Measurements from ENCODE around the gene VEGFC. TPM values are rescaled to one million over a fixed set of nuclear protein-coding genes. Genes with fewer than 3 reads are reported as not detected.

VEGFC gene
- total and polyA plus RNA-seq, 3 donors from 2014 or later: 2.8 to 4.3 (median 4.0) TPM

DNA sequence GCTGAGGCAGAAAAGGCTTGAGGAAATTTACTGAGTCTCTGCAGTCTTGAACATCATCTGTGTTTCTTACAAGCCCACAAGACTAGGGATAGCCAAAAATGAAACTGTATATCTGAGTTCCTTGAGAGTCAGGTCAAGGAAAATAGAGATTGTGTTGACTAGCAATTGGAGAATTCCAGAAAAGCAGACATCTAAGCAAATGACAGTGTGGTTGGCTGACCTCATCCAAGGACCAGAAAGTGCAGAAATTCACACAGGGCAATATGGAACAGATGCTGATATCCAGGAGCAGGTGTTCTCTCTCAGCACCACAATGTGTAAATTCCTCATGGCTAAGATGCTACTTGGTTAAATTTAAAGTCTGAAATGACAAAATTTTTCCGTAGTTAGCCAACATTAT is 146.4 kb downstream of the VEGFC start:
- Histone ChIP-seq H3K9me3 (no peaks in the 10 kb centered on the region), H3K4me3 (no peak overlapping the region), H3K4me1 (no peaks in the 10 kb centered on the region), H3K27me3 (no peaks in the 10 kb centered on the region), H3K27ac (no peak overlapping the region), H3K36me3 (ENCODE audit: low read depth, missing control alignments) (no peaks in the 10 kb centered on the region)
- TF ChIP-seq, protein P1, sequence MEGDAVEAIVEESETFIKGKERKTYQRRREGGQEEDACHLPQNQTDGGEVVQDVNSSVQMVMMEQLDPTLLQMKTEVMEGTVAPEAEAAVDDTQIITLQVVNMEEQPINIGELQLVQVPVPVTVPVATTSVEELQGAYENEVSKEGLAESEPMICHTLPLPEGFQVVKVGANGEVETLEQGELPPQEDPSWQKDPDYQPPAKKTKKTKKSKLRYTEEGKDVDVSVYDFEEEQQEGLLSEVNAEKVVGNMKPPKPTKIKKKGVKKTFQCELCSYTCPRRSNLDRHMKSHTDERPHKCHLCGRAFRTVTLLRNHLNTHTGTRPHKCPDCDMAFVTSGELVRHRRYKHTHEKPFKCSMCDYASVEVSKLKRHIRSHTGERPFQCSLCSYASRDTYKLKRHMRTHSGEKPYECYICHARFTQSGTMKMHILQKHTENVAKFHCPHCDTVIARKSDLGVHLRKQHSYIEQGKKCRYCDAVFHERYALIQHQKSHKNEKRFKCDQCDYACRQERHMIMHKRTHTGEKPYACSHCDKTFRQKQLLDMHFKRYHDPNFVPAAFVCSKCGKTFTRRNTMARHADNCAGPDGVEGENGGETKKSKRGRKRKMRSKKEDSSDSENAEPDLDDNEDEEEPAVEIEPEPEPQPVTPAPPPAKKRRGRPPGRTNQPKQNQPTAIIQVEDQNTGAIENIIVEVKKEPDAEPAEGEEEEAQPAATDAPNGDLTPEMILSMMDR (IDR thresholded peaks at IDR 0.05): no peak
- no peak for TF ChIP-seq POLR2A (IDR thresholded peaks at IDR 0.05)
- WGBS, 2 donors: 88 to 96% methylated on average over 1 of the region's 1 CpG
- DNase-seq: no peak
- intact Hi-C loops (cut with DNase I; ENCODE audit: low total_unique reads): no loop called here

DNA sequence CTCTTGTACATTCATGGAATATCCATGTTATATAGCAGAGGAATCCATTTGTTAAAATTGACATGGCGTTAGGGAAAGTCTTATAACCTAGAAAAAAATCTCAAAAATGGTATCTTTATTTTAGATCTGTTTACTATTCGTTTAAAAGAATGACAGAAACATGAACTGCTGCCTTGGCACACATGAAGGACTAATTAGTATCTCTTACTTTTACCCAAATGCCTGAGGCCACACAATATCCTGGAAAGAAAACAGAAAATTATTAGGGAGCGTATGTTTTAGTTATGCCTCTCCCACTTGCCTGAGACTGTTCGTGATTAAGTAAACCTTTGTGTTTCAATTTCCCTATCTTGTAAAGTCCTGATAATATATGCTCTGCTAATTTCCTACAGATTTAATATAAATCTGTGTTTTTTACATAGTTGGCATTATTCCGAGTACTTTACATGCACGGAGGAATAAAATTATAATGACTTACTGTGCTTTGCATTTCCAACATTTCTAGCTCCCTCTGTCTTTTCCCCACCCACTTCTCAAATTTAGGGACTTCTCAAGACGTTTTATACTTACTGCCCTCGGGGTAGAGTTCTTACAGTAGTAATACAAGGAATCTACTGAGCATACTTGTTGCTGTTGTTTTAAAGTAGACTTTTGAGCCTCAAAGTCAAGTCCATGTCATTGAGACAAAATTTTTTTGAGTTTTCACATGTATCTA is 147.3 kb downstream of the VEGFC start:
- Histone ChIP-seq H3K27ac (no peak overlapping the region), H3K9me3 (no peaks in the 10 kb centered on the region), H3K27me3 (no peaks in the 10 kb centered on the region), H3K4me3 (no peak overlapping the region), H3K4me1 (no peaks in the 10 kb centered on the region), H3K36me3 (ENCODE audit: low read depth, missing control alignments) (no peaks in the 10 kb centered on the region)
- 58 to 59% methylated on average over 8 of the region's 8 CpGs for WGBS, 2 donors
- intact Hi-C loops (cut with DNase I; ENCODE audit: low total_unique reads): no loop called here
- TF ChIP-seq, protein P1 (IDR thresholded peaks at IDR 0.05): no peak
- TF ChIP-seq POLR2A (IDR thresholded peaks at IDR 0.05): no peak
- no peak for DNase-seq

DNA sequence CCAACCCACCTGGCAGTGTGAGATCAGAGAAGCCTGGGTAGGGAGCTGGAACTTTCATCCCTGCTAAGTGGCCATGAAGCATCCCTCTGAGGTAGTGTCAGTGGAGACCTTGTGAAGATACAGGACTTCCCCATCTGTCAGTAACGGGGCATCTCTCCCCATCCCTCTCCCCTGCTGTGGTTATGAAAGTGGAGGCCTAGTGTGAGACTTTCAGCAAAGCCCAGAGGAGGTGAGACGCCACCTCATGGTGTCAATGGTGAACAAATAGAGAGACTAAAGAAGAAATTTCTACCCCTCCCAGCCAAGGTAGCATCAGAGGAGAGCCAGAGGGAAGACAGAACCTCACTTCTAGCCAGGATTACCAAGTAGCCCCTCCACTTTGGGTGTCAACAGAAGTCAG is 150.2 kb downstream of the VEGFC start:
- Histone ChIP-seq H3K27me3 (no peaks in the 10 kb centered on the region), H3K4me3 (no peak overlapping the region), H3K9me3 (no peaks in the 10 kb centered on the region), H3K4me1 (no peaks in the 10 kb centered on the region), H3K27ac (no peak overlapping the region), H3K36me3 (ENCODE audit: low read depth, missing control alignments) (no peaks in the 10 kb centered on the region)
- TF ChIP-seq, protein P1 (IDR thresholded peaks at IDR 0.05): no peak
- TF ChIP-seq POLR2A (IDR thresholded peaks at IDR 0.05): no peak
- no peak for DNase-seq
- 78 to 83% methylated on average over 2 of the region's 2 CpGs for WGBS, 2 donors
- intact Hi-C loops (cut with DNase I; ENCODE audit: low total_unique reads): no loop called here

DNA sequence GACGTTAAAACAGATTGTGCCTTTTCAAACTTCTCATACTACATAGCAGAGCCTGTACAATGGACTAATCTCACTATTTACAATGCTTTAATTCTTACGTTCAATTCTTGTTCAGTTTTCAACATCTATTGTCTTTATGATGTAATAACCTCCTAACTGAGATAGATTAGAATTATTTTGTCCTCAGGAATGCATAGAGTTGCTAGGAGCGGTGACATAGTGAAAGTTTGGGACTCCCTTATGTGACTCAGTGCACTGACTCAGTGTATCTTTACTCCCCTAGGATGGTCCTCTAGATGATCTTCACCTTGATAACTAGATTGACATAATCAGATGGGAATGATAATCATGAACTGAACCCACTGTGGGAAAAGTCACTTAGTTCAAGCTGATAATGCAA is 151.5 kb downstream of the VEGFC start:
- no peaks in the 10 kb centered on the region for H3K9me3 ChIP-seq
- no peak overlapping the region for H3K4me3 ChIP-seq
- H3K4me1 ChIP-seq: no peaks in the 10 kb centered on the region
- WGBS, 2 donors: 90 to 91% methylated on average over 3 of the region's 3 CpGs
- no peak for TF ChIP-seq POLR2A (IDR thresholded peaks at IDR 0.05)
- TF ChIP-seq, protein P1 (IDR thresholded peaks at IDR 0.05): no peak
- H3K27me3 ChIP-seq: no peaks in the 10 kb centered on the region
- no peaks in the 10 kb centered on the region for H3K36me3 ChIP-seq (ENCODE audit: low read depth, missing control alignments)
- intact Hi-C loops (cut with DNase I; ENCODE audit: low total_unique reads): no loop called here
- no peak for DNase-seq
- H3K27ac ChIP-seq: no peak overlapping the region

DNA sequence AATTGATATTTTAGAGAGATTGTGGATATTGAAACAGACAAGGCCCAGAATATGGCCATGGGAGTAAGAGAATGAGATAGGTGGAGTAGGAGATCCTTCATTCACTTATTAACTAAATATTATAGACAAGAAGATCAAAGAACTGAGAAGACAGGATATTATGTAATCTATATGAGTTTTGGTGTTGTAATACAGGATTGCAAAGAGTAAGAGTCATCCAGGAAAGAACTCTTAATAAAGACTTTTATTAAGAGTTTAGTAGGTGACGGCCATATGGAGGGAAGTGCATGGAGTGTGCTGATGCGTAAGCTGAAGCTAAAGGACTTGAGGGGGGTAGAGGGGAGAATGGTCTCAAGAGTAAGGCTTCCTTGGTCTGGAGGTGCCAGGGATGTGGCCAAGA is 153.7 kb downstream of the VEGFC start:
- Histone ChIP-seq H3K27ac (no peak overlapping the region), H3K36me3 (ENCODE audit: low read depth, missing control alignments) (no peaks in the 10 kb centered on the region), H3K27me3 (no peaks in the 10 kb centered on the region), H3K9me3 (no peaks in the 10 kb centered on the region), H3K4me1 (no peaks in the 10 kb centered on the region), H3K4me3 (no peak overlapping the region)
- no peak for DNase-seq
- 93 to 95% methylated on average over 2 of the region's 2 CpGs for WGBS, 2 donors
- no peak for TF ChIP-seq POLR2A (IDR thresholded peaks at IDR 0.05)
- TF ChIP-seq, protein P1 (IDR thresholded peaks at IDR 0.05): no peak
- intact Hi-C loops (cut with DNase I; ENCODE audit: low total_unique reads): no loop called here

Measured in testis (tissue), 3 donors.